Stimulated activated CD4-positive, alpha-beta T cell treated with anti-CD3 and anti-CD28 coated beads, Interleukin-2, amount 100 ng/mL, for 48 hours (primary cell): ENCODE data around the gene LILRA5.
"Not testable (repeated sequence)": the region's sequence is repeated elsewhere in the genome, so short reads cannot be mapped to it uniquely, and the experiment has no call there.

Source experiments
- DNase-seq, 2 donors: peaks; one replicate each; pipeline ENCODE4 v3.0.0-alpha.2; 2020

Gene LILRA5

GRCh38 chr19:54299515-54299914, 13.5 kb downstream of the LILRA5 start:
- no peak for DNase-seq

- no peak for DNase-seq
These were observed 13.9 kb downstream of the LILRA5 start for GRCh38 chr19:54299126-54299498.

GRCh38 chr19:54298357-54299125, 14.4 kb downstream of the LILRA5 start:
- DNase-seq, result no peak

- no peak for DNase-seq
These were observed 15.1 kb downstream of the LILRA5 start for GRCh38 chr19:54297759-54298305.

- no peak for DNase-seq
These were observed 18.4 kb downstream of the LILRA5 start for GRCh38 chr19:54294539-54294938.

GRCh38 chr19:54289160-54289559, 23.8 kb downstream of the LILRA5 start:
- DNase-seq, result not testable (repeated sequence)

- DNase-seq, result no peak
These were observed 25.5 kb downstream of the LILRA5 start for GRCh38 chr19:54287456-54287855.

- DNase-seq, result not testable (repeated sequence)
These were observed 26.7 kb downstream of the LILRA5 start for GRCh38 chr19:54286283-54286682.

- DNase-seq, result not testable (repeated sequence)
These were observed 27.4 kb downstream of the LILRA5 start for GRCh38 chr19:54285427-54286056.

- no peak for DNase-seq
These were observed 30.1 kb downstream of the LILRA5 start for GRCh38 chr19:54282686-54283470.

- not testable (repeated sequence) for DNase-seq
These were observed 31.3 kb downstream of the LILRA5 start for GRCh38 chr19:54281729-54282075.

GRCh38 chr19:54281007-54281728, 31.8 kb downstream of the LILRA5 start, which contains the start of gene LILRB2:
TSS of gene LILRB2 (minus strand) at chr19:54281110. CDS start at chr19:54280496, 614 bp downstream.
- no peak for DNase-seq

- DNase-seq, result not testable (repeated sequence)
These were observed 32.5 kb downstream of the LILRA5 start for GRCh38 chr19:54280441-54280840.

- not testable (repeated sequence) for DNase-seq
These were observed 32.9 kb downstream of the LILRA5 start for GRCh38 chr19:54280025-54280424.

GRCh38 chr19:54279406-54279962, 33.5 kb downstream of the LILRA5 start:
- no peak for DNase-seq

GRCh38 chr19:54278571-54279195, 34.3 kb downstream of the LILRA5 start:
- not testable (repeated sequence) for DNase-seq

GRCh38 chr19:54278056-54278455, 34.9 kb downstream of the LILRA5 start:
- not testable (repeated sequence) for DNase-seq

GRCh38 chr19:54277111-54277615, 35.8 kb downstream of the LILRA5 start:
- DNase-seq, result not testable (repeated sequence)

GRCh38 chr19:54275951-54276350, 37.0 kb downstream of the LILRA5 start:
- no peak for DNase-seq

- not testable (repeated sequence) for DNase-seq
These were observed 38.5 kb downstream of the LILRA5 start for GRCh38 chr19:54274516-54274915.

GRCh38 chr19:54273821-54274220, 39.1 kb downstream of the LILRA5 start:
- no peak for DNase-seq
